Endothelial cell (in vitro differentiated cells): ENCODE results near the gene LSS. TPM values are rescaled to one million over a fixed set of nuclear protein-coding genes. Genes with fewer than 3 reads are reported as not detected.

Source experiments
- DNase-seq: peaks from one replicate; pipeline ENCODE4 v3.0.0; 2021; ENCODE audit warnings: low spot score
- H3K27ac Mint-ChIP-seq: one replicate; pipeline ENCODE4 v1.8.0; 2021; ENCODE audit warnings: mixed read lengths, inconsistent platforms; ENCODE audit not compliant: unreplicated experiment
- H3K27me3 Mint-ChIP-seq: one replicate; pipeline ENCODE4 v1.8.0; 2021; ENCODE audit warnings: mild to moderate bottlenecking, moderate library complexity, mixed read lengths, inconsistent platforms; ENCODE audit not compliant: unreplicated experiment
- H3K36me3 Mint-ChIP-seq: one replicate; pipeline ENCODE4 v1.8.0; 2021; ENCODE audit warnings: mild to moderate bottlenecking, low read depth, mixed read lengths, inconsistent platforms; ENCODE audit not compliant: unreplicated experiment
- H3K4me1 Mint-ChIP-seq: one replicate; pipeline ENCODE4 v1.8.0; 2021; ENCODE audit warnings: mild to moderate bottlenecking, mixed read lengths, inconsistent platforms; ENCODE audit not compliant: unreplicated experiment
- H3K4me3 Mint-ChIP-seq: one replicate; pipeline ENCODE4 v1.8.0; 2021; ENCODE audit warnings: mild to moderate bottlenecking, mixed read lengths, inconsistent platforms; ENCODE audit not compliant: unreplicated experiment
- H3K9me3 Mint-ChIP-seq: one replicate; pipeline ENCODE4 v1.8.0; 2021; ENCODE audit warnings: mixed read lengths, inconsistent platforms; ENCODE audit not compliant: unreplicated experiment
- CTCF ChIP-seq: fragments of 200-600 bp; sonication (generic); IDR thresholded peaks from one replicate; pipeline ENCODE4 v1.5.0; 2021; ENCODE audit warnings: antibody characterized with exemption; ENCODE audit not compliant: unreplicated experiment
- total RNA-seq: library from RNA; stranded (reverse); fragmentation: NEBNext Ultra II Directional; extraction: Animal tissue kit (Norgen Biotek cat#: 25700); gene quantifications from one replicate; pipeline ENCODE4 v1.2.1, GENCODE V29; 2021; ENCODE audit not compliant: unreplicated experiment

The LSS gene
- total RNA-seq, 1 donor from 2014 or later, result 157 TPM

- Mint-ChIP-seq H3K36me3 (peaks cover 12% of the 10 kb centered on the region), H3K9me3 (no peaks in the 10 kb centered on the region), H3K27me3 (peaks cover 10% of the 10 kb centered on the region), H3K4me1 (no peaks in the 10 kb centered on the region), H3K4me3 (no peak overlapping the region), H3K27ac (no peak overlapping the region)
- no peak for DNase-seq
- no peak for TF ChIP-seq CTCF
Measured at GRCh38 chr21:46159841-46160656, 68.5 kb downstream of the LSS start.

DNA sequence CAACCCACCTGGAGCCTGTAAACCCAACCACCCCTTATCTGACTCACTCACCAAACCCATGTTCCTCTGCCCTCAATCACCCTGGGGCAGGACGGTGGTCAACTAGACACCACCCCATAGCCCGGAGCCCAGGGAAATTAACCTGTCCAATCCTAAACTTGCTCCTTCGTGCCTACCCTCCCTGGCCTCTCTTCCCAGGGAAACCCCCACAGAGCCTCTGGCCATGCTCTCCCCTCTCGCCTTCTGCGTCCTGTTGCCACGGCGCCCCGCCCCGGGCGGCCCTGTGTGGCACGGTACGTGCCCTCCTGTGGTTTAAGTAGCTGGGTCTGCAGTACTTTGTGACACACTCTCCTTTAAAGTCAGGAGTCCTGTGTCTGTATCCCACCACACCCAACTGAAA, 69.2 kb downstream of the LSS start:
- H3K36me3 Mint-ChIP-seq, result peaks cover 12% of the 10 kb centered on the region
- no peak for TF ChIP-seq CTCF
- H3K4me1 Mint-ChIP-seq, result no peaks in the 10 kb centered on the region
- no peak overlapping the region for H3K4me3 Mint-ChIP-seq
- DNase-seq, result no peak
- H3K27me3 Mint-ChIP-seq, result peaks cover 10% of the 10 kb centered on the region
- H3K27ac Mint-ChIP-seq, result no peak overlapping the region
- H3K9me3 Mint-ChIP-seq, result no peaks in the 10 kb centered on the region

- H3K4me1 Mint-ChIP-seq, result no peaks in the 10 kb centered on the region
- peaks cover 9% of the 10 kb centered on the region for H3K27me3 Mint-ChIP-seq
Measured at GRCh38 chr21:46158666-46159300, 69.8 kb downstream of the LSS start.

GRCh38 chr21:46157987-46158451, 70.6 kb downstream of the LSS start:
- H3K36me3 Mint-ChIP-seq, result peaks cover 9% of the 10 kb centered on the region
- H3K4me1 Mint-ChIP-seq, result no peaks in the 10 kb centered on the region
- no peak for TF ChIP-seq CTCF
- H3K27me3 Mint-ChIP-seq, result peaks cover 9% of the 10 kb centered on the region
- no peak overlapping the region for H3K4me3 Mint-ChIP-seq
- H3K27ac Mint-ChIP-seq, result no peak overlapping the region
- H3K9me3 Mint-ChIP-seq, result no peaks in the 10 kb centered on the region
- no peak for DNase-seq

More at GRCh38 chr21:46158666-46159300, 69.8 kb downstream of the LSS start:
- H3K36me3 Mint-ChIP-seq, result peaks cover 12% of the 10 kb centered on the region
- H3K27ac Mint-ChIP-seq, result peak overlapping the region; percentile 67
- no peaks in the 10 kb centered on the region for H3K9me3 Mint-ChIP-seq
- H3K4me3 Mint-ChIP-seq, result no peak overlapping the region
- TF ChIP-seq CTCF, result no peak
- DNase-seq, result no peak
